Activated naive CD4-positive, alpha-beta T cell treated with anti-CD3 and anti-CD28 coated beads, Interleukin-2, amount 10 ng/mL, durations not matched to agents 5 hours and 36 hours (primary cell): ENCODE results near the gene AMOTL1. TPM values are rescaled to one million over a fixed set of nuclear protein-coding genes. Genes with fewer than 3 reads are reported as not detected.

Experiments
- total RNA-seq, 2 experiments: library from RNA; stranded (reverse); gene quantifications; one replicate each; pipeline ENCODE4 v1.2.3, GENCODE V29; 2021

The AMOTL1 gene, protein sequence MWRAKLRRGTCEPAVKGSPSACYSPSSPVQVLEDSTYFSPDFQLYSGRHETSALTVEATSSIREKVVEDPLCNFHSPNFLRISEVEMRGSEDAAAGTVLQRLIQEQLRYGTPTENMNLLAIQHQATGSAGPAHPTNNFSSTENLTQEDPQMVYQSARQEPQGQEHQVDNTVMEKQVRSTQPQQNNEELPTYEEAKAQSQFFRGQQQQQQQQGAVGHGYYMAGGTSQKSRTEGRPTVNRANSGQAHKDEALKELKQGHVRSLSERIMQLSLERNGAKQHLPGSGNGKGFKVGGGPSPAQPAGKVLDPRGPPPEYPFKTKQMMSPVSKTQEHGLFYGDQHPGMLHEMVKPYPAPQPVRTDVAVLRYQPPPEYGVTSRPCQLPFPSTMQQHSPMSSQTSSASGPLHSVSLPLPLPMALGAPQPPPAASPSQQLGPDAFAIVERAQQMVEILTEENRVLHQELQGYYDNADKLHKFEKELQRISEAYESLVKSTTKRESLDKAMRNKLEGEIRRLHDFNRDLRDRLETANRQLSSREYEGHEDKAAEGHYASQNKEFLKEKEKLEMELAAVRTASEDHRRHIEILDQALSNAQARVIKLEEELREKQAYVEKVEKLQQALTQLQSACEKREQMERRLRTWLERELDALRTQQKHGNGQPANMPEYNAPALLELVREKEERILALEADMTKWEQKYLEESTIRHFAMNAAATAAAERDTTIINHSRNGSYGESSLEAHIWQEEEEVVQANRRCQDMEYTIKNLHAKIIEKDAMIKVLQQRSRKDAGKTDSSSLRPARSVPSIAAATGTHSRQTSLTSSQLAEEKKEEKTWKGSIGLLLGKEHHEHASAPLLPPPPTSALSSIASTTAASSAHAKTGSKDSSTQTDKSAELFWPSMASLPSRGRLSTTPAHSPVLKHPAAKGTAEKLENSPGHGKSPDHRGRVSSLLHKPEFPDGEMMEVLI
- total RNA-seq, result 1 to 10 TPM; 6.8 to 7.4 TPM

DNA sequence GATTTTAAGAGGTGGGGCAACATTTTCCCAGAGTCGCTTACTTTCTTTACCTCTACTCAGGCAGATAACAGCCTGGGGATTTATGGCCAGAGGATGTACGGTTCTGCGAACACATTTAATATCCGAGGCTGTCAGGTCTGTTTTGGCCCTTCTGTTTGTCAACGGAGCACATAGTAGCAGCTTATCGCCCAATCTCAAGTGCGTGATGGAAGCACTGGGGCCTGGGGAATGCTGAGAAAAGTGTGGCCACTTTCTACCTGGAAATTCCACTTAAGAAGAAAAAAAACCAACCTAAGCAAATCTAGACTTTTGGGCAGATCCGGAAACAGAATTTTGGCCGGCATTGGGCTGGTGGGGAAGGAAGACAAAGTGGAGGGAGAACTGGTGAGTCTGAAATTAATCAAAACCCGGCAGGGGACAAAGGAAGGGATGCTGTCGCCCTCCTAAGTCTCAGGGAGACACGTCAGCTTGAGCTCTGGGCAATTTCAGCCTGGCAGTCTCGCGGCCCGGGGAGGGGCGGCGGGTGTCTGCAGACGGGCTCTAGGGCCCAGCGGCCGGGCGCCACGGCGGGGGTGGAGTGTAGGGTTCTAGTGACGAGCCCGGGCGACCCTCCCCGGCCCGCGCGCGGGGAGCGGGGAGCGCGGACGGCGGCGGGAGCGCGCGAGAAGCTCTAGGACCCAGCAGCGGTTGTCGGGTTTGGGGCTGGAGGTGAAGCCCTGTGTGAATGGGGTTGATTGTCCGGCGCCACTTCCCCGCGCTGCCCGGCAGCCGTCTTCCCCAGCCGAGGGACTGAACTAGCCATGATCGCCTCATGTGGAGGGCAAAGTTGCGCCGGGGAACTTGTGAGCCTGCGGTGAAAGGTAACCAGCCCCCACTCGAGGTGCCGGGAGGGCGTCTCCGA, at the start of gene AMOTL1:
TSS of gene AMOTL1 (plus strand) at position 656 of the 901 bp plus-strand sequence. CDS start at position 812, 156 bp downstream.

Other genes starting within 250 kb of the AMOTL1 start
- gene FUT4, start 224.4 kb upstream of the AMOTL1 start, total RNA-seq, result 1 to 10 TPM; 6.1 to 6.5 TPM
- gene PIWIL4, start 201.0 kb upstream of the AMOTL1 start, total RNA-seq, result under 1 TPM; 0.70 to 0.76 TPM
- 10 to 100 TPM; 55.4 to 57.7 TPM for gene CWC15, start 205.2 kb downstream of the AMOTL1 start, total RNA-seq
- under 1 TPM; 0.45 to 0.60 TPM for gene KDM4D, start 205.4 kb downstream of the AMOTL1 start, total RNA-seq